Thyroid gland (tissue), 4 donors: ENCODE measurements around the gene ADIG. TPM values are rescaled to one million over a fixed set of nuclear protein-coding genes. Genes with fewer than 3 reads are reported as not detected.

Experiments used
- DNase-seq, 2 donors: peaks; one replicate each; pipeline ENCODE4 v3.0.0-alpha.2; 2019
- H3K27ac ChIP-seq, 3 donors: fragments of 200-600 bp; sonication (generic); 1 replicate in 2 of 3; 2 replicates in 1 of 3; pipeline ENCODE4 v1.5.1; 2016 to 2019; ENCODE audit warnings: mild to moderate bottlenecking in 1 of 3, moderate library complexity in 1 of 3
- H3K27me3 ChIP-seq: fragments of 200-600 bp; sonication (generic); one replicate; pipeline ENCODE4 v1.5.1; 2019
- H3K36me3 ChIP-seq, 2 donors: fragments of 200-600 bp; sonication (generic); one replicate each; pipeline ENCODE4 v1.5.1; 2016 to 2019
- H3K4me1 ChIP-seq, 2 donors: fragments of 200-600 bp; sonication (generic); one replicate each; pipeline ENCODE4 v1.5.1; 2017 to 2019
- H3K4me3 ChIP-seq, 3 donors: fragments of 200-600 bp; sonication (generic); replicated peaks in 1 of 3; 1 replicate in 2 of 3; 2 replicates in 1 of 3; pipeline ENCODE4 v1.5.1; 2016; ENCODE audit warnings: mild to moderate bottlenecking in 1 of 3
- H3K9me3 ChIP-seq: fragments of 200-600 bp; sonication (generic); one replicate; pipeline ENCODE4 v1.5.1; 2017
- CTCF ChIP-seq, 6 experiments: fragments of 200-600 bp in 3 of 6; fragments of 450-650 bp in 3 of 6; sonication (generic) in 3 of 6; IDR thresholded peaks; one replicate each; pipeline ENCODE4 v1.5.1; 2016 to 2019; ENCODE audit warnings: antibody characterized with exemption in 6 of 6, mild to moderate bottlenecking in 2 of 6, inconsistent platforms in 1 of 6, moderate library complexity in 1 of 6
- POLR2A ChIP-seq, 2 donors: fragments of 450-650 bp; IDR thresholded peaks; one replicate each; pipeline ENCODE4 v1.6.1; 2017; ENCODE audit warnings: antibody characterized with exemption in 2 of 2, mild to moderate bottlenecking in 2 of 2, moderate library complexity in 1 of 2
- WGBS, 2 donors: methylation state at CpG; one replicate each; pipeline ENCODE4 v1.1.5; 2017; 5-methylcytosine and 5-hydroxymethylcytosine counted together
- intact Hi-C: fragments of 100-400 bp; cut with DNase I; formaldehyde crosslinking; loops from one replicate; pipeline ENCODE4 v1.15.1; 2023
- total RNA-seq, 4 donors: library from RNA; depleted of rRNA; stranded (reverse); fragments of >200 nt; gene quantifications; one replicate each; pipeline ENCODE4 v1.2.3, GENCODE V29; 2016

Gene ADIG
- total RNA-seq, 4 donors from 2014 or later, result 1.6 TPM; not detected in 3

GRCh38 chr20:38573413-38573812, 7.6 kb upstream of the ADIG start:
- Histone ChIP-seq H3K27ac (no peak overlapping the region), H3K36me3 (peaks cover 40 to 51% of the 10 kb centered on the region in 2 donors), H3K4me3 (no peak overlapping the region), H3K4me1 (peaks cover 0 to 3% of the 10 kb centered on the region in 2 donors), H3K9me3 (no peaks in the 10 kb centered on the region), H3K27me3 (no peaks in the 10 kb centered on the region)
- no peak for DNase-seq
- 83 to 86% methylated on average over 7 of the region's 7 CpGs for WGBS, 2 donors
- intact Hi-C loops, result no loop called here
- TF ChIP-seq POLR2A (IDR thresholded peaks at IDR 0.05), result no peak
- TF ChIP-seq CTCF (IDR thresholded peaks at IDR 0.05), result no peak

GRCh38 chr20:38579219-38579910, 1.6 kb upstream of the ADIG start:
- Histone ChIP-seq H3K27me3 (no peaks in the 10 kb centered on the region), H3K36me3 (peaks cover 17 to 20% of the 10 kb centered on the region in 2 donors), H3K27ac (peak overlapping the region; percentile 88 to 95 (median 93)), H3K4me1 (peaks cover 27 to 39% of the 10 kb centered on the region in 2 donors), H3K4me3 (no peak overlapping the region), H3K9me3 (no peaks in the 10 kb centered on the region)
- TF ChIP-seq POLR2A (IDR thresholded peaks at IDR 0.05) (peak in 1 of 2 donors; percentile 52), CTCF (IDR thresholded peaks at IDR 0.05) (peak in 3 of 6 experiments; percentile 18 to 56 (median 41))
- peak; percentile 94 to 96 for DNase-seq
- intact Hi-C loops, result no loop called here
- WGBS, 2 donors, result 32 to 36% methylated on average over 6 to 7 of the region's 7 CpGs

- 55 to 63% methylated on average over 4 of the region's 4 CpGs for WGBS, 2 donors
- intact Hi-C loops, result no loop called here
- no peaks in the 10 kb centered on the region for H3K9me3 ChIP-seq
- TF ChIP-seq CTCF (IDR thresholded peaks at IDR 0.05) (no peak), POLR2A (IDR thresholded peaks at IDR 0.05) (no peak)
- peaks cover 27 to 39% of the 10 kb centered on the region in 2 donors for H3K4me1 ChIP-seq
- peak overlapping the region; percentile 88 to 95 (median 93) for H3K27ac ChIP-seq
- DNase-seq, result peak; percentile 35 to 52
- H3K4me3 ChIP-seq, result no peak overlapping the region
- H3K36me3 ChIP-seq, result peaks cover 12 to 14% of the 10 kb centered on the region in 2 donors
- H3K27me3 ChIP-seq, result no peaks in the 10 kb centered on the region
Measured at GRCh38 chr20:38579921-38580320, 1.1 kb upstream of the ADIG start.

GRCh38 chr20:38581830-38582358, 897 bp downstream of the ADIG start:
- Histone ChIP-seq H3K27ac (peak overlapping the region; percentile 88 to 93 (median 89)), H3K27me3 (no peaks in the 10 kb centered on the region), H3K4me3 (no peak overlapping the region), H3K4me1 (peaks cover 27 to 39% of the 10 kb centered on the region in 2 donors), H3K9me3 (no peaks in the 10 kb centered on the region), H3K36me3 (no peaks in the 10 kb centered on the region)
- peak in 1 of 2 donors; percentile 13 for DNase-seq
- 63 to 73% methylated on average over 4 of the region's 4 CpGs for WGBS, 2 donors
- intact Hi-C loops, result no loop called here
- TF ChIP-seq CTCF (IDR thresholded peaks at IDR 0.05) (no peak), POLR2A (IDR thresholded peaks at IDR 0.05) (no peak)

DNA sequence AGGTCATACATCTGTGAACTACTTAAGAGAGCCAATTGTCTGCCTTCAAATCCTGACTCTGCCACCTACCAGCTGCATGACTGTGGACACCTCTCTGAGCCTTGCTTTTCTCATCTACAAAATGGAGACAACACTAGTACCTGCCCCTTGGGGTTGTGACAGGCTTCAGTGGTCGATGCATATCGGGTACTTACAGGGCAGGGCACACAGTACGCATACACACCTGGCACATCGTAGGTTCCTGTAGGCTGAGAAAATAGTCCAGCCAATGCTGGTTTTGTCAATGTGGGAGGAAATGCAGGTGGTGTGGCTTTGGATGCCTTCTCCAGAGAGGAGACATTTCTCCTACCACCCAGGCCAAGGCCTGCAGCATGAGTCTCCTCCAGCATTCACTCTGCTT, 2.3 kb downstream of the ADIG start:
- H3K36me3 ChIP-seq, result no peaks in the 10 kb centered on the region
- no peak for DNase-seq
- WGBS, 2 donors, result 94 to 100% methylated on average over 4 of the region's 4 CpGs
- no peak overlapping the region for H3K27ac ChIP-seq
- no peaks in the 10 kb centered on the region for H3K9me3 ChIP-seq
- no peak overlapping the region for H3K4me3 ChIP-seq
- H3K4me1 ChIP-seq, result peaks cover 27 to 37% of the 10 kb centered on the region in 2 donors
- TF ChIP-seq CTCF (IDR thresholded peaks at IDR 0.05), result no peak
- no peak for TF ChIP-seq POLR2A (IDR thresholded peaks at IDR 0.05)
- intact Hi-C loops, result no loop called here
- H3K27me3 ChIP-seq, result no peaks in the 10 kb centered on the region
